NOMO-1 (cell line): ENCODE results near the gene GAGE2A.
"Not testable (repeated sequence)": the region's sequence is repeated elsewhere in the genome, so short reads cannot be mapped to it uniquely, and the experiment has no call there.

Experiments used
- DNase-seq, 2 experiments: peaks; one replicate each; lab custom pipeline; 2025; ENCODE audit not compliant: unreplicated experiment in 2 of 2; lab: John Stamatoyannopoulos, UW

The GAGE2A gene, protein sequence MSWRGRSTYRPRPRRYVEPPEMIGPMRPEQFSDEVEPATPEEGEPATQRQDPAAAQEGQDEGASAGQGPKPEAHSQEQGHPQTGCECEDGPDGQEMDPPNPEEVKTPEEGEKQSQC

DNA sequence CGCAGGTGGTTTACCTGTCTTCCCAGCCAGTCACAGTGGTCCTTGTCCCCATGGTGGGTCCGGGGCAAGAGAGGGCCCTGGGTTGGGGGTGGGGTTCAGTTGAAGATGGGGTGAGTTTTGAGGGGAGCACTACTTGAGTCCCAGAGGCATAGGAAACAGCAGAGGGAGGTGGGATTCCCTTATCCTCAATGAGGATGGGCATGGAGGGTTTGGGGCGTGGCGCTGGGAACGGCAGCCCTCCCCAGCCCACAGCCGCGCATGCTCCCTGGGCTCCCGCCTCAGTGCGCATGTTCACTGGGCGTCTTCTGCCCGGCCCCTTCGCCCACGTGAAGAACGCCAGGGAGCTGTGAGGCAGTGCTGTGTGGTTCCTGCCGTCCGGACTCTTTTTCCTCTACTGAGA lies at the start of gene GAGE2A:
GAGE2A (plus strand) TSS at position 301 of the 400 bp plus-strand sequence. CDS start 1,155 bp downstream, outside the sequence.
- not testable (repeated sequence) for DNase-seq

DNA sequence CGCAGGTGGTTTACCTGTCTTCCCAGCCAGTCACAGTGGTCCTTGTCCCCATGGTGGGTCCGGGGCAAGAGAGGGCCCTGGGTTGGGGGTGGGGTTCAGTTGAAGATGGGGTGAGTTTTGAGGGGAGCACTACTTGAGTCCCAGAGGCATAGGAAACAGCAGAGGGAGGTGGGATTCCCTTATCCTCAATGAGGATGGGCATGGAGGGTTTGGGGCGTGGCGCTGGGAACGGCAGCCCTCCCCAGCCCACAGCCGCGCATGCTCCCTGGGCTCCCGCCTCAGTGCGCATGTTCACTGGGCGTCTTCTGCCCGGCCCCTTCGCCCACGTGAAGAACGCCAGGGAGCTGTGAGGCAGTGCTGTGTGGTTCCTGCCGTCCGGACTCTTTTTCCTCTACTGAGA lies 47.9 kb upstream of the GAGE2A start, which contains the start of gene GAGE12D:
GAGE12D (plus strand) TSS at position 301 of the 400 bp plus-strand sequence. CDS start 1,155 bp downstream, outside the sequence.
- DNase-seq = not testable (repeated sequence)

DNA sequence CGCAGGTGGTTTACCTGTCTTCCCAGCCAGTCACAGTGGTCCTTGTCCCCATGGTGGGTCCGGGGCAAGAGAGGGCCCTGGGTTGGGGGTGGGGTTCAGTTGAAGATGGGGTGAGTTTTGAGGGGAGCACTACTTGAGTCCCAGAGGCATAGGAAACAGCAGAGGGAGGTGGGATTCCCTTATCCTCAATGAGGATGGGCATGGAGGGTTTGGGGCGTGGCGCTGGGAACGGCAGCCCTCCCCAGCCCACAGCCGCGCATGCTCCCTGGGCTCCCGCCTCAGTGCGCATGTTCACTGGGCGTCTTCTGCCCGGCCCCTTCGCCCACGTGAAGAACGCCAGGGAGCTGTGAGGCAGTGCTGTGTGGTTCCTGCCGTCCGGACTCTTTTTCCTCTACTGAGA lies 38.3 kb upstream of the GAGE2A start, which contains the start of gene GAGE12E:
GAGE12E (plus strand) TSS at position 301 of the 400 bp plus-strand sequence. CDS start 1,155 bp downstream, outside the sequence.
- not testable (repeated sequence) for DNase-seq

DNA sequence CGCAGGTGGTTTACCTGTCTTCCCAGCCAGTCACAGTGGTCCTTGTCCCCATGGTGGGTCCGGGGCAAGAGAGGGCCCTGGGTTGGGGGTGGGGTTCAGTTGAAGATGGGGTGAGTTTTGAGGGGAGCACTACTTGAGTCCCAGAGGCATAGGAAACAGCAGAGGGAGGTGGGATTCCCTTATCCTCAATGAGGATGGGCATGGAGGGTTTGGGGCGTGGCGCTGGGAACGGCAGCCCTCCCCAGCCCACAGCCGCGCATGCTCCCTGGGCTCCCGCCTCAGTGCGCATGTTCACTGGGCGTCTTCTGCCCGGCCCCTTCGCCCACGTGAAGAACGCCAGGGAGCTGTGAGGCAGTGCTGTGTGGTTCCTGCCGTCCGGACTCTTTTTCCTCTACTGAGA lies 28.8 kb upstream of the GAGE2A start, which contains the start of gene GAGE12F:
GAGE12F (plus strand) TSS at position 301 of the 400 bp plus-strand sequence. CDS start 1,155 bp downstream, outside the sequence.
- not testable (repeated sequence) for DNase-seq

DNA sequence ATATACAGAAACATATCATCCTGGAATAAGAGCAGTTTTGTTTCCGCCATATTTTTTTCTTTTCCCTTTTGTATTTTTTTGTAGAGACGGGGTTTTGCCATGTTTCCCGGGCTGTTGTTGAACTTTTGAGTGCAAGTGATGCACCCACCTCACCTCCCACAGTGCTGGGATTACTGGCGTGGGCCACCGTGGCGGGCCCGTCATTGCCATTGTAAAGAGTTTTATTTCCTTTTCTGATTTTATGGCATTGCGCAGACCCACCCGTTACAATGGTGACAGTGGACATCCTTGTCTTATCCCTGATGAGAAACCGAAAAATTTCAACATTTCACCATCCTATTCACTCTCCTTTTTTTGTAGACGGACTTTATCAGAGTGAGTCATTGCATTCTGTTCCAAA lies 20.6 kb upstream of the GAGE2A start:
- not testable (repeated sequence) for DNase-seq

DNA sequence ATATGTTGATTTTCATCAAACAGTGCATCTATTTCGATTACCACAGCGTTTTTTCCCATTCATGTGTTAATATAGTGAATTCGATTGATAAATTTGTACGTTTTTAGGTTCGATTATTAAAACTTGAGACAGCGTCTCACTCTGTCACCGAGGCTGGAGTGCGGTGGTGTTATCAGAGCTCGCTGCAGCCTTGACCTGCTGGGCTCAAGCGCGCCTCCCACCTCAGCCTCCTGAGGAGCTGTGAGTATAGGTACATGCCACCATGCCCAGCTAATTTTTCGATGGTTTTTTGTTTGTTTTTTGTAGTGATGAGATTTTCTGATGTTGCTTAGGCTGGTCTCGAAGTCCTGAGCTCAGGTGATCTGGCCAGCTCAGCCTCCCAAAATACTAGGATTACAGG lies 20.1 kb upstream of the GAGE2A start:
- DNase-seq = not testable (repeated sequence)

DNA sequence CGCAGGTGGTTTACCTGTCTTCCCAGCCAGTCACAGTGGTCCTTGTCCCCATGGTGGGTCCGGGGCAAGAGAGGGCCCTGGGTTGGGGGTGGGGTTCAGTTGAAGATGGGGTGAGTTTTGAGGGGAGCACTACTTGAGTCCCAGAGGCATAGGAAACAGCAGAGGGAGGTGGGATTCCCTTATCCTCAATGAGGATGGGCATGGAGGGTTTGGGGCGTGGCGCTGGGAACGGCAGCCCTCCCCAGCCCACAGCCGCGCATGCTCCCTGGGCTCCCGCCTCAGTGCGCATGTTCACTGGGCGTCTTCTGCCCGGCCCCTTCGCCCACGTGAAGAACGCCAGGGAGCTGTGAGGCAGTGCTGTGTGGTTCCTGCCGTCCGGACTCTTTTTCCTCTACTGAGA lies 19.2 kb upstream of the GAGE2A start, which contains the start of gene GAGE12G:
GAGE12G (plus strand) TSS at position 301 of the 400 bp plus-strand sequence. CDS start 1,155 bp downstream, outside the sequence.
- not testable (repeated sequence) for DNase-seq

DNA sequence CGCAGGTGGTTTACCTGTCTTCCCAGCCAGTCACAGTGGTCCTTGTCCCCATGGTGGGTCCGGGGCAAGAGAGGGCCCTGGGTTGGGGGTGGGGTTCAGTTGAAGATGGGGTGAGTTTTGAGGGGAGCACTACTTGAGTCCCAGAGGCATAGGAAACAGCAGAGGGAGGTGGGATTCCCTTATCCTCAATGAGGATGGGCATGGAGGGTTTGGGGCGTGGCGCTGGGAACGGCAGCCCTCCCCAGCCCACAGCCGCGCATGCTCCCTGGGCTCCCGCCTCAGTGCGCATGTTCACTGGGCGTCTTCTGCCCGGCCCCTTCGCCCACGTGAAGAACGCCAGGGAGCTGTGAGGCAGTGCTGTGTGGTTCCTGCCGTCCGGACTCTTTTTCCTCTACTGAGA lies 9.6 kb upstream of the GAGE2A start, which contains the start of gene GAGE12H:
GAGE12H (plus strand) TSS at position 301 of the 400 bp plus-strand sequence. CDS start 1,155 bp downstream, outside the sequence.
- DNase-seq = not testable (repeated sequence)

DNA sequence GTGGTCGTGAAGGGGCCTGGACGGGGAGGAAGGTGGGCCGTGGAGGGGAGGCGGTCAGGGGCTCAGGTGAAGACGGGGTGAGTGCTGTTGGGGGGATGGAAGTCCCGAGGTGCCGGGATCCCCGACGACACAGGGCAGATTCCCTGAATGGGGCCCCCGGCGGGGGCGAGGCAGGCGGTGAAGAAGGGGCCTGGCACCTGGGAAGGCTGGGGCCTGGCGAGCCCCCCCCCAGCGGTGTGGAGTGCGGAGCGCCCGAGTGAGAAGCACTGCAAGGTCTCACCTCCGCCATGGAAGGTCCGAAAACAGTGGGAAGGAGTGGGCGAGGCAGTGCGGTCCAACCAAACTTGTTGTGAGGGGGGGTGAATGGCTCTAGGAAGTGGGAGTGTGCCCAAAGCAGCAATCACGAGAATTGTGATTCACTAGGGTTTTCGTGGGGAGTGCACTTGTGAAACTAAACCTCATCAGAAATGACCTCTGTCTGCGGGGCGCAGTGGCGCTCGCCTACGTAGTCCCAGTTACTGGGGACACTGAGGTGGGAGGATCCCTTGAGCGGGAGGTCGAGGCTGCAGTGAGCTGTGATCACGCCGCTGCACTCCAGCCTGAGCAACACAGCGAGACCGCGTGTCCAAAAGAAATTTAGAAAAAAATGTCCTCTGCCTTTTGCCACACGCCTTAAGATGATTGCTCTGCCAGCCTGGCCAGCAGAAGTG lies 628 bp downstream of the GAGE2A start:
- DNase-seq = not testable (repeated sequence)

DNA sequence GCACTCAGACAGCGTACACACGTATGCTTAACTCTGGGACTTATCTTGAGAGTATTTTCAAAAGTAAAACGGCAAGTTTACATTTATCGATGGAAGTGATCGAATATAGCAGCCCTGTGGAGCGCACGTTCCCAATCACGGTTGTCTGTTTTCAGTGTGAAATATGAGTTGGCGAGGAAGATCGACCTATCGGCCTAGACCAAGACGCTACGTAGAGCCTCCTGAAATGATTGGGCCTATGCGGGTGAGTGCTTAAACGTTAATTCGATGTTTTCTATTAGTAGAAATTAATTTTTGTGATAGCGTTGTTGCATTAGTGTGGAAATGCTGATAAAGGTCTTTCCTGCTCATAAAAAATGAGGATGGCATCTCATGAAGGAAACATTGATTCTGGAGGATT lies 1.2 kb downstream of the GAGE2A start:
- not testable (repeated sequence) for DNase-seq

DNA sequence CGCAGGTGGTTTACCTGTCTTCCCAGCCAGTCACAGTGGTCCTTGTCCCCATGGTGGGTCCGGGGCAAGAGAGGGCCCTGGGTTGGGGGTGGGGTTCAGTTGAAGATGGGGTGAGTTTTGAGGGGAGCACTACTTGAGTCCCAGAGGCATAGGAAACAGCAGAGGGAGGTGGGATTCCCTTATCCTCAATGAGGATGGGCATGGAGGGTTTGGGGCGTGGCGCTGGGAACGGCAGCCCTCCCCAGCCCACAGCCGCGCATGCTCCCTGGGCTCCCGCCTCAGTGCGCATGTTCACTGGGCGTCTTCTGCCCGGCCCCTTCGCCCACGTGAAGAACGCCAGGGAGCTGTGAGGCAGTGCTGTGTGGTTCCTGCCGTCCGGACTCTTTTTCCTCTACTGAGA lies 9.4 kb downstream of the GAGE2A start, which contains the start of gene GAGE1:
GAGE1 (plus strand) TSS at position 301 of the 400 bp plus-strand sequence. CDS start 1,155 bp downstream, outside the sequence.
- DNase-seq = not testable (repeated sequence)

DNA sequence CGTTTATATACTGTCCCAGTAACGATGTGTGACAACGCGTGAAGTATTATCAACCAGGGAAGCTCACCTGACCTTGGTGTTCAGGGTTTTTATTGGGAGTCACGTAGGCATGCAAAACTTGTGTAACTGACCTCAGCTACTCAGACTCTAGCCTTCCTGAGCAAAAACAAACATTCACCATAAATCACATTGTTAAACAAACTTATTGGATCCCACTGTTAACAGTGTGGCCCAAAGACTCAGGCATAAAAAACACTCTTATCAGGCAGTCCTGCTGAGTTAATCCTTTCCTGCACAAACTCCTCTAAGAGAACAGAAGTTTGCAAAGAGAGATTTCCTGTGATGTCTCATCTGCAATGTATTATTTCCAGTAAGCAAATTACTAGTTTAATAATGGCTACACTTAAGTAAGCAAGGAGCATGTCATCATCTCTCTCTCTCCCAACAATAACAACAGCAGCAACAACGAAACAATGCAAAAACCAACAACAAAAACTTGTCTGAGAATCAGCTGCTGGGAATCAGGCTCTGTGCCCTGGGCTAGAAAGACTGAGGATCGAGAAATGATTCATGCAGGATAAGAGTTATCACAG lies 21.5 kb downstream of the GAGE2A start:
- no peak for DNase-seq

DNA sequence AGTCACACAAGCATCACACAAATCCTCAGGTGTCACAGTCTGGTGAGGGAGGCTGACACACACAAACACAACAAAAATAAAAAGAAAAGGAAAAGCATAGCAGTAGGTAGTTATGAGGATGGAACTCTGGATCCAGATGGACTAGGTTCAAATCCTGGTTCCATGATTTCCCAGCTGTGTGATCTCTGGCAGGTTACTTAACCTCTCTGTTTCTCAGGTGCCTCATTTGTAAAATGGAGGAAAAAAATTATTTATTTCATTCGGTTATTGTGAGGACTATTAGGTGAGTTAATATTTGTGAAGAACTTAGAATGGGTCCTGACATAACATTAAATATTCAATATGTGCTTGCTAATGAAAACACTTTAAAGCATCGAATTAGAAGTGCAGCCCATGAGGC lies 29.3 kb downstream of the GAGE2A start:
- no peak for DNase-seq

DNA sequence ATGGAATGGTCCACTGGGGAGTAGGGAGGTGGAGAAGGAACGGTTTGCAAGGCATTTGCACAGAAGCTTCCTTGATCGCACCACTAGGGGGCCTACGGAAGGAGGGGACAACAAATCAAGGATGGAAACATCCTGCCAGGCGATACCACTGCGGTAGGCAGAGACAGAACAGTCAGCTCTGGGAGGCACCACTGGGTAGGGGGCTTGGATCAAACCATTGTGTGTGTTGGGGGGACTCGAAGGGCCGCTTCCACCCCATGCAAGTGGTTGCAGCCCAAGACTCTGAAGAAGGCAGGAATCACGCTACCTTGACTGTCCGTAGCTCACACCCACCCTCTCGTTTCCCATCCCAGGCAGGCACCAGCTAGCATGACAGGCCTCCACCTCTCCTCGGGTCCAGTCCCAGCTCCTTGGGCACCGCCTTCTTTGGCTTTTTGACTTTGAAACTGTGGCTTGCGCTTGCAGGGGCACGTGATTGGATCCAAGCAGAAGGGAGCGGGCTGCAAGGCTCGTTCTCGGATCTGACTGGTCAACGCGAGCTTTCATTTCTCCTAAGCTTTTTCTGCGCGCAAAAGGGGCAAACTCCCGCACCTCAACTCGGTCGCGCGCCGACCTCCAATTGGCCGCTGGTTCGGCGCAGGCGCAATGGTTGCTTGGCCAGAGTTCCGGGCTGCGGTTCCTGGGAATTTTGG lies 37.9 kb downstream of the GAGE2A start:
- no peak for DNase-seq

DNA sequence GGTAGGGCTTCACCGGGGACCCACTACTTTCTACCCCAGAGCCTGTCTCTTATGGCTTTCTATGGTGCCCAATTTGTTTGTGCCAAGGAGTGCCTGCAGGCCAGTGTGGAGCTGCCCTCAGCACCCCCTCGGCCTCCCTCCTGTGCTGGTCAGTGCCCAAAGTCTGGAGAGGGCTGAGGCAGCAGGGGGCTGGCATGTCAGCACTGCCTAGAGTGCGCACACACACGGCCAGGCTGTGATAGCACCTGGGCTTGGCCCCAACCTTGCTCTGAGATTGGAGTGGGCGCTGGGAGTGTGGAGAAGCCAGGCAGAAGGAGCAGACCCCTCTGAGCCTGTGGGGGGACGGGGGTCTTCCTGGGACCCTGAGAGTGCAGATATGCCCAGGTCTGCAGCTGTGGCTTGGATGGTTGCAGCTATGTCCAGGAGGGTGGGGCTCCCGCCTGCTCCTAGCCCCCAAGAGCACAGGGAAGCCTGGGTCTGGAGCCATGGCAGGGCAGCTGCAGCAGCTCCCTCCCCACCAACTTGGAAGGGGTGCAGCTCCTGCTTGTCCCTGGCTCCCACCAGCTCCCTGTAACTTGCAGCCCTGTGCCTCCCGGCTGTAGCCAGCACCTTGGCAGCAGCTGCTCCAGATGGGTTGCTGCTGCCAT lies 55.8 kb downstream of the GAGE2A start:
- no peak for DNase-seq
